HG03095 (cell line): ENCODE measurements around the gene MGST3.
A peak's percentile ranks its signal among the peaks of the same experiment; 100 is the strongest.
"Not testable (repeated sequence)": the region's sequence is repeated elsewhere in the genome, so short reads cannot be mapped to it uniquely, and the experiment has no call there.

Experiments
- ATAC-seq: cut with Tn5 transposase; IDR thresholded peaks from one replicate; pipeline ENCODE4 v1.9.1; 2021; ENCODE audit warnings: moderate library complexity; ENCODE audit not compliant: unreplicated experiment

Gene MGST3

GRCh38 chr1:165648919-165649572 lies 18.0 kb downstream of the MGST3 start:
- ATAC-seq: no peak

GRCh38 chr1:165650981-165651625 lies 20.1 kb downstream of the MGST3 start:
- no peak for ATAC-seq

GRCh38 chr1:165658766-165659580 lies 27.9 kb downstream of the MGST3 start:
- not testable (repeated sequence) for ATAC-seq

- ATAC-seq: no peak
These were observed 28.5 kb downstream of the MGST3 start for GRCh38 chr1:165659581-165659895.

- no peak for ATAC-seq
These were observed 30.7 kb downstream of the MGST3 start for GRCh38 chr1:165661703-165662102.

- no peak for ATAC-seq
These were observed 31.2 kb downstream of the MGST3 start for GRCh38 chr1:165662186-165662585.

GRCh38 chr1:165666152-165666825 lies 35.3 kb downstream of the MGST3 start:
- no peak for ATAC-seq

- ATAC-seq: no peak
These were observed 37.1 kb downstream of the MGST3 start for GRCh38 chr1:165668184-165668583.

GRCh38 chr1:165671526-165671925 lies 40.5 kb downstream of the MGST3 start:
- no peak for ATAC-seq

- no peak for ATAC-seq
These were observed 43.6 kb downstream of the MGST3 start for GRCh38 chr1:165674599-165674998.

GRCh38 chr1:165675794-165676193 lies 44.8 kb downstream of the MGST3 start:
- ATAC-seq: no peak

- no peak for ATAC-seq
These were observed 47.5 kb downstream of the MGST3 start for GRCh38 chr1:165678509-165678908.

- no peak for ATAC-seq
These were observed 48.4 kb downstream of the MGST3 start for GRCh38 chr1:165679282-165680036.

- no peak for ATAC-seq
These were observed 49.3 kb downstream of the MGST3 start for GRCh38 chr1:165680303-165680702.

GRCh38 chr1:165680773-165681172 lies 49.7 kb downstream of the MGST3 start:
- not testable (repeated sequence) for ATAC-seq

- ATAC-seq: no peak
These were observed 52.9 kb downstream of the MGST3 start for GRCh38 chr1:165683848-165684485.

GRCh38 chr1:165686121-165686970 lies 55.3 kb downstream of the MGST3 start:
- peak; percentile 53 for ATAC-seq

- peak; percentile 37 for ATAC-seq
These were observed 56.0 kb downstream of the MGST3 start for GRCh38 chr1:165686971-165687433.

- ATAC-seq: no peak
These were observed 57.0 kb downstream of the MGST3 start for GRCh38 chr1:165688046-165688445.
